ENCODE results near the gene TRNP1. TPM values are rescaled to one million over a fixed set of nuclear protein-coding genes. Genes with fewer than 3 reads are reported as not detected.

Gene TRNP1
- total RNA-seq, 2 experiments from 2014 or later: 0.19 to 0.20 TPM

GRCh38 chr1:26981146-26981846, 12.2 kb upstream of the TRNP1 start:
- Mint-ChIP-seq H3K9me3 (no peaks in the 10 kb centered on the region), H3K27me3 (peaks cover 27% of the 10 kb centered on the region), H3K4me3 (no peak overlapping the region), H3K36me3 (ENCODE audit: low read depth) (no peaks in the 10 kb centered on the region), H3K4me1 (ENCODE audit: low read depth) (no peaks in the 10 kb centered on the region), H3K27ac (no peak overlapping the region)
- peaks cover 7 to 22% of the 10 kb centered on the region in 2 experiments for H3K27me3 ChIP-seq (ENCODE audit: control insufficient read depth in 1 of 2, insufficient read depth in 2 of 2, low read length in 2 of 2)
- DNase-seq (no peak), ATAC-seq (ENCODE audit: poor library complexity) (no peak)
- ChIA-PET POLR2A (no interaction called here), CTCF (no interaction called here)
- intact Hi-C loops (cut with DNase I, micrococcal nuclease): no loop called here
- no peaks in the 10 kb centered on the region for H3K36me3 ChIP-seq (ENCODE audit: insufficient read depth, low read length)
- H3K9me3 ChIP-seq (ENCODE audit: control insufficient read depth in 1 of 2, insufficient read depth in 1 of 2, low read length in 2 of 2): no peaks in the 10 kb centered on the region
- TF ChIP-seq CTCF (IDR thresholded peaks at IDR 0.05): no peak
- H3K4me3 ChIP-seq (ENCODE audit: low read length): no peak overlapping the region
- H3K27ac ChIP-seq (ENCODE audit: low read depth in 1 of 2, low read length in 2 of 2): no peak overlapping the region
- H3K4me1 ChIP-seq (ENCODE audit: insufficient read depth, low read length): no peaks in the 10 kb centered on the region

DNA sequence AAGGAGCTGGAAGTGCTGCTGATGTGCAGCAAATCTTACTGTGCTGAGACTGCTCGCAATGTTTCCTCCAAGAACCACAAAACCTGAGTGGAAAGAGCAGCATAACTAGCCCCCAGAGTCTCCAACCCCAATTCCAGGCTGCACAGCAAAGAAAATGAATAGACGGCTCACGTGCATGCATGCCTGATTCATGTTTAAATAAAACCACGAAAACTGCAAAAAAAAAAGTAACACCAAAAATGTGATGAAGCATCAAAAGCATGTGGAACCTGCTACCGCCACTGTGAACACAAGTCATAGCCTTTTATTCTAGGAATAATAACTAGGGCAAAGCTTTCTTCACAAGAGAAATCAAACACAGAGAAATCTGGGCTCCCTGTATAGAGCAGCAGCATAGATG, 9.6 kb upstream of the TRNP1 start:
- Mint-ChIP-seq H3K4me3 (no peak overlapping the region), H3K4me1 (ENCODE audit: low read depth) (no peaks in the 10 kb centered on the region), H3K9me3 (no peaks in the 10 kb centered on the region), H3K27me3 (peaks cover 36% of the 10 kb centered on the region), H3K36me3 (ENCODE audit: low read depth) (no peaks in the 10 kb centered on the region), H3K27ac (no peak overlapping the region)
- Histone ChIP-seq H3K9me3 (ENCODE audit: control insufficient read depth in 1 of 2, insufficient read depth in 1 of 2, low read length in 2 of 2) (no peaks in the 10 kb centered on the region), H3K4me1 (ENCODE audit: insufficient read depth, low read length) (no peaks in the 10 kb centered on the region), H3K27me3 (ENCODE audit: control insufficient read depth in 1 of 2, insufficient read depth in 2 of 2, low read length in 2 of 2) (peaks cover 7 to 22% of the 10 kb centered on the region in 2 experiments), H3K27ac (ENCODE audit: low read depth in 1 of 2, low read length in 2 of 2) (no peak overlapping the region), H3K36me3 (ENCODE audit: insufficient read depth, low read length) (no peaks in the 10 kb centered on the region), H3K4me3 (ENCODE audit: low read length) (no peak overlapping the region)
- DNase-seq: no peak
- no peak for TF ChIP-seq CTCF (IDR thresholded peaks at IDR 0.05)
- POLR2A ChIA-PET: no interaction called here
- no peak for ATAC-seq (ENCODE audit: poor library complexity)
- CTCF ChIA-PET: no interaction called here
- intact Hi-C loops (cut with DNase I, micrococcal nuclease): no loop called here

DNA sequence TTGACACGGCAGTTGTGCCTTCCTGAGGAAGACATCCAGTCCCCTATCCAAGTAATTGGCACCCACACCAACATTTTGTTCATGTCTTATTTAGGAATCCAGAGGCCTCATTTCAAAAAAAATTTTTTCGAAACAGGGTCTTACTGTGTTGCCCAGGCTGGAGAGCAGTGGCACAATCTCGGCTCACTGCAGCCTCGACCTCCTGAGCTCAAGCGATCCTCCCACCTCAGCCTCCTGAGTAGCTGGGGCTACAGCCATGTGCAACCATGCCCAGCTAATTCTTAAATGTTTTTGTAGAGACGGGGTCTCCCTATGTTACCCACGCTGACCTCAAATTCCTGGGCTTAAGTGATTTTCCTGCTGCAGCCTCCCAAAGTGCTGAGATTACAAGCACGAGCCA, 9.2 kb upstream of the TRNP1 start:
- Mint-ChIP-seq H3K4me1 (ENCODE audit: low read depth) (no peaks in the 10 kb centered on the region), H3K9me3 (no peaks in the 10 kb centered on the region), H3K4me3 (no peak overlapping the region), H3K27ac (no peak overlapping the region), H3K27me3 (peaks cover 36% of the 10 kb centered on the region), H3K36me3 (ENCODE audit: low read depth) (no peaks in the 10 kb centered on the region)
- ATAC-seq (ENCODE audit: poor library complexity) (no peak), DNase-seq (no peak)
- Histone ChIP-seq H3K27me3 (ENCODE audit: control insufficient read depth in 1 of 2, insufficient read depth in 2 of 2, low read length in 2 of 2) (peaks cover 7 to 22% of the 10 kb centered on the region in 2 experiments), H3K9me3 (ENCODE audit: control insufficient read depth in 1 of 2, insufficient read depth in 1 of 2, low read length in 2 of 2) (no peaks in the 10 kb centered on the region), H3K4me1 (ENCODE audit: insufficient read depth, low read length) (no peaks in the 10 kb centered on the region), H3K27ac (ENCODE audit: low read depth in 1 of 2, low read length in 2 of 2) (no peak overlapping the region), H3K36me3 (ENCODE audit: insufficient read depth, low read length) (no peaks in the 10 kb centered on the region), H3K4me3 (ENCODE audit: low read length) (no peak overlapping the region)
- ChIA-PET CTCF (no interaction called here), POLR2A (no interaction called here)
- TF ChIP-seq CTCF (IDR thresholded peaks at IDR 0.05): no peak
- intact Hi-C loops (cut with DNase I, micrococcal nuclease): no loop called here
